GM23338 (cell line): Measurements from ENCODE around the gene NDUFA9.

ENCODE experiments used
- CREB1 ChIP-seq: fragments of 250-450 bp; sonication (Bioruptor Pico); IDR thresholded peaks from 2 replicates; pipeline ENCODE4 v1.5.0; 2020; ENCODE audit warnings: low read depth, mild to moderate bottlenecking, moderate library complexity
- CTCF ChIP-seq, 2 experiments: fragments of 200-600 bp in 1 of 2; sonication (generic) in 1 of 2; conservative IDR thresholded peaks; 2 replicates each; pipeline versions ENCODE4 v1.5.1 to v1.6.1; 2016 to 2017; ENCODE audit warnings: antibody characterized with exemption in 2 of 2, low read depth in 2 of 2, mild to moderate bottlenecking in 2 of 2, moderate library complexity in 1 of 2
- ETS1 ChIP-seq: IDR thresholded peaks from 2 replicates; pipeline ENCODE4 v1.6.1; 2016; ENCODE audit warnings: antibody characterized with exemption
- EZH2 ChIP-seq: fragments of 200-600 bp; sonication (generic); IDR thresholded peaks from one replicate; pipeline ENCODE4 v1.8.0; 2017; ENCODE audit warnings: antibody characterized with exemption, mild to moderate bottlenecking, low read depth; ENCODE audit not compliant: unreplicated experiment
- EZH2phosphoT487 ChIP-seq: fragments of 200-600 bp; sonication (generic); IDR thresholded peaks from one replicate; pipeline ENCODE4 v1.8.1; 2018; ENCODE audit warnings: antibody characterized with exemption; ENCODE audit not compliant: unreplicated experiment
- JUNB ChIP-seq: IDR thresholded peaks from one replicate; pipeline ENCODE4 v1.6.1; 2016; ENCODE audit warnings: antibody characterized with exemption; ENCODE audit not compliant: unreplicated experiment
- NANOG ChIP-seq: IDR thresholded peaks from 2 replicates; pipeline ENCODE4 v1.6.1; 2016; ENCODE audit warnings: antibody characterized with exemption, borderline replicate concordance
- POLR2AphosphoS5 ChIP-seq: IDR thresholded peaks from 2 replicates; pipeline ENCODE4 v1.6.1; 2016; ENCODE audit warnings: antibody characterized with exemption, low read depth
- REST ChIP-seq: IDR thresholded peaks from one replicate; pipeline ENCODE4 v1.6.1; 2018; ENCODE audit warnings: antibody characterized with exemption; ENCODE audit not compliant: unreplicated experiment
- ZNF114 ChIP-seq: fragments of 250-450 bp; sonication (Bioruptor Pico); IDR thresholded peaks from 2 replicates; pipeline ENCODE4 v1.5.0; 2020; ENCODE audit warnings: mild to moderate bottlenecking, moderate library complexity
- ZNF331 ChIP-seq: fragments of 250-450 bp; sonication (Bioruptor Pico); IDR thresholded peaks from 2 replicates; pipeline ENCODE4 v1.5.0; 2020; ENCODE audit warnings: low read depth, mild to moderate bottlenecking, moderate library complexity

- TF ChIP-seq CTCF (conservative IDR thresholded peaks at IDR 0.05; ENCODE audit: low read depth in 2 of 2), result no peak
- no peak for TF ChIP-seq JUNB
- no peak for TF ChIP-seq EZH2phosphoT487
- TF ChIP-seq CREB1 (CRISPR knock-in tag), result no peak
- TF ChIP-seq EZH2, result no peak
- TF ChIP-seq REST, result no peak
- TF ChIP-seq POLR2AphosphoS5, result no peak
- no peak for TF ChIP-seq ZNF114
- TF ChIP-seq NANOG, result no peak
- no peak for TF ChIP-seq ETS1
- TF ChIP-seq ZNF331 (CRISPR knock-in tag), result no peak
Measured at GRCh38 chr12:4649358-4649661, 396 bp downstream of the NDUFA9 start.
